ENCODE results near the gene CAMK4.

GRCh38 chr5:111520908-111521307 lies 296.7 kb downstream of the CAMK4 start:
- TF ChIP-seq, protein P1, sequence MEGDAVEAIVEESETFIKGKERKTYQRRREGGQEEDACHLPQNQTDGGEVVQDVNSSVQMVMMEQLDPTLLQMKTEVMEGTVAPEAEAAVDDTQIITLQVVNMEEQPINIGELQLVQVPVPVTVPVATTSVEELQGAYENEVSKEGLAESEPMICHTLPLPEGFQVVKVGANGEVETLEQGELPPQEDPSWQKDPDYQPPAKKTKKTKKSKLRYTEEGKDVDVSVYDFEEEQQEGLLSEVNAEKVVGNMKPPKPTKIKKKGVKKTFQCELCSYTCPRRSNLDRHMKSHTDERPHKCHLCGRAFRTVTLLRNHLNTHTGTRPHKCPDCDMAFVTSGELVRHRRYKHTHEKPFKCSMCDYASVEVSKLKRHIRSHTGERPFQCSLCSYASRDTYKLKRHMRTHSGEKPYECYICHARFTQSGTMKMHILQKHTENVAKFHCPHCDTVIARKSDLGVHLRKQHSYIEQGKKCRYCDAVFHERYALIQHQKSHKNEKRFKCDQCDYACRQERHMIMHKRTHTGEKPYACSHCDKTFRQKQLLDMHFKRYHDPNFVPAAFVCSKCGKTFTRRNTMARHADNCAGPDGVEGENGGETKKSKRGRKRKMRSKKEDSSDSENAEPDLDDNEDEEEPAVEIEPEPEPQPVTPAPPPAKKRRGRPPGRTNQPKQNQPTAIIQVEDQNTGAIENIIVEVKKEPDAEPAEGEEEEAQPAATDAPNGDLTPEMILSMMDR (IDR thresholded peaks at IDR 0.05) = no peak
- no peak for TF ChIP-seq POLR2A (IDR thresholded peaks at IDR 0.05; ENCODE audit: low read depth)
- no peak for TF ChIP-seq EP300 (IDR thresholded peaks at IDR 0.05)
- TF ChIP-seq POLR2AphosphoS5 (IDR thresholded peaks at IDR 0.05) = no peak
